Measurements from ENCODE around the gene MRTFA. TPM values are rescaled to one million over a fixed set of nuclear protein-coding genes. Genes with fewer than 3 reads are reported as not detected.

Gene MRTFA
- total RNA-seq, 1 donor from 2014 or later, result 11.3 TPM

- Histone ChIP-seq H3K79me2 (ENCODE audit: low read depth) (no peaks in the 10 kb centered on the region), H3K27ac (no peak overlapping the region), H3K4me2 (no peak overlapping the region), H3K4me3 (no peak overlapping the region), H3K4me1 (no peaks in the 10 kb centered on the region), H3K9me3 (ENCODE audit: low read depth) (no peaks in the 10 kb centered on the region), H3K27me3 (no peaks in the 10 kb centered on the region), H4K20me1 (ENCODE audit: low read depth) (no peaks in the 10 kb centered on the region), H3K9ac (no peak overlapping the region), H3F3A (ENCODE audit: low read depth) (peaks cover 5% of the 10 kb centered on the region), H3K36me3 (no peaks in the 10 kb centered on the region), H2AFZ (replicated peaks) (no peak overlapping the region)
- Mint-ChIP-seq H3K27me3 (ENCODE audit: insufficient read depth, low read depth) (peaks cover 3% of the 10 kb centered on the region), H3K36me3 (peaks cover 14% of the 10 kb centered on the region), H3K27ac (no peak overlapping the region), H3K4me1 (no peaks in the 10 kb centered on the region), H3K9me3 (no peaks in the 10 kb centered on the region), H3K4me3 (no peak overlapping the region)
- no peak for TF ChIP-seq CTCF (IDR thresholded peaks at IDR 0.05)
- TF ChIP-seq EZH2phosphoT487 (IDR thresholded peaks at IDR 0.05), result no peak
- TF ChIP-seq EZH2 (IDR thresholded peaks at IDR 0.05), result no peak
- no peak for DNase-seq (ENCODE audit: low spot score)
Observed at GRCh38 chr22:40408718-40409612, 227.6 kb downstream of the MRTFA start.

GRCh38 chr22:40407831-40408717 is 228.4 kb downstream of the MRTFA start:
- H3K36me3 Mint-ChIP-seq, result peaks cover 21% of the 10 kb centered on the region
- no peak for DNase-seq (ENCODE audit: low spot score)
- Histone ChIP-seq H3F3A (ENCODE audit: low read depth) (peaks cover 5% of the 10 kb centered on the region), H3K4me2 (no peak overlapping the region), H3K4me1 (no peaks in the 10 kb centered on the region), H3K79me2 (ENCODE audit: low read depth) (no peaks in the 10 kb centered on the region), H3K9me3 (ENCODE audit: low read depth) (no peaks in the 10 kb centered on the region), H3K27me3 (no peaks in the 10 kb centered on the region), H3K27ac (no peak overlapping the region), H3K4me3 (no peak overlapping the region), H4K20me1 (ENCODE audit: low read depth) (no peaks in the 10 kb centered on the region), H3K36me3 (no peaks in the 10 kb centered on the region), H2AFZ (replicated peaks) (no peak overlapping the region), H3K9ac (no peak overlapping the region)
- H3K4me1 Mint-ChIP-seq, result no peaks in the 10 kb centered on the region
- TF ChIP-seq EZH2phosphoT487 (IDR thresholded peaks at IDR 0.05) (no peak), EZH2 (IDR thresholded peaks at IDR 0.05) (no peak), CTCF (IDR thresholded peaks at IDR 0.05) (no peak)
- H3K27ac Mint-ChIP-seq, result no peak overlapping the region
- H3K4me3 Mint-ChIP-seq, result no peak overlapping the region
- H3K9me3 Mint-ChIP-seq, result no peaks in the 10 kb centered on the region
- H3K27me3 Mint-ChIP-seq (ENCODE audit: insufficient read depth, low read depth), result peaks cover 2% of the 10 kb centered on the region

GRCh38 chr22:40407021-40407761 is 229.3 kb downstream of the MRTFA start:
- Histone ChIP-seq H3K9me3 (ENCODE audit: low read depth) (no peaks in the 10 kb centered on the region), H3K27me3 (no peaks in the 10 kb centered on the region), H3K4me3 (no peak overlapping the region), H4K20me1 (ENCODE audit: low read depth) (no peaks in the 10 kb centered on the region), H3K27ac (no peak overlapping the region), H3K79me2 (ENCODE audit: low read depth) (no peaks in the 10 kb centered on the region), H3F3A (ENCODE audit: low read depth) (no peaks in the 10 kb centered on the region), H3K4me1 (no peaks in the 10 kb centered on the region), H3K9ac (no peak overlapping the region), H3K36me3 (no peaks in the 10 kb centered on the region), H2AFZ (replicated peaks) (no peak overlapping the region), H3K4me2 (no peak overlapping the region)
- Mint-ChIP-seq H3K9me3 (no peaks in the 10 kb centered on the region), H3K27ac (no peak overlapping the region), H3K36me3 (peaks cover 23% of the 10 kb centered on the region), H3K27me3 (ENCODE audit: insufficient read depth, low read depth) (peaks cover 2% of the 10 kb centered on the region), H3K4me1 (no peaks in the 10 kb centered on the region), H3K4me3 (no peak overlapping the region)
- TF ChIP-seq CTCF (IDR thresholded peaks at IDR 0.05) (no peak), EZH2phosphoT487 (IDR thresholded peaks at IDR 0.05) (no peak), EZH2 (IDR thresholded peaks at IDR 0.05) (no peak)
- DNase-seq (ENCODE audit: low spot score), result no peak
